ENCODE data around the gene ITGB2. TPM values are rescaled to one million over a fixed set of nuclear protein-coding genes. Genes with fewer than 3 reads are reported as not detected.
"Not testable (repeated sequence)": the region's sequence is repeated elsewhere in the genome, so short reads cannot be mapped to it uniquely, and the experiment has no call there.

Gene ITGB2
- total RNA-seq, 1 experiment from 2014 or later: 0.19 TPM

DNA sequence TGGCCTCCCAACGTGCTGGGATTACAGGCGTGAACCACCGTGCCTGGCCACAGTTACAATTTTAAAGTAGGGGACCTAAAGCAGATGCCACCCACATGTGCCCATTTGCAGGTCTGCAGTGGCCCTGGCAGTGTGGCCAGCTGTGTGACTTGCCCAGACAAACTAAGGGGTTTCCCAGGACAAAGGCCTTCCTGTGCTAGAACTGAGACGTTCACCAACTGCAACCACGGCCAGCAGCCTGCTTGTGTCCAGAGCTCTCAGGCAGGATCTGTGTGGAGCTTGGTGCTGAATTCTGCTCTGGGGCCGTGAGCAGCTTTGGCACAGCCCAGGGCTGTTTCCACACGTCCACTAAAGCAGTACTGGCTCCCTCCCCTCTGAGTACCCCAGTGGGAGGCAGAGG is 36.6 kb downstream of the ITGB2 start:
- no peak for DNase-seq (ENCODE audit: low spot score)

GRCh38 chr21:44883250-44883649 is 37.4 kb downstream of the ITGB2 start:
- no peak for DNase-seq (ENCODE audit: low spot score)

DNA sequence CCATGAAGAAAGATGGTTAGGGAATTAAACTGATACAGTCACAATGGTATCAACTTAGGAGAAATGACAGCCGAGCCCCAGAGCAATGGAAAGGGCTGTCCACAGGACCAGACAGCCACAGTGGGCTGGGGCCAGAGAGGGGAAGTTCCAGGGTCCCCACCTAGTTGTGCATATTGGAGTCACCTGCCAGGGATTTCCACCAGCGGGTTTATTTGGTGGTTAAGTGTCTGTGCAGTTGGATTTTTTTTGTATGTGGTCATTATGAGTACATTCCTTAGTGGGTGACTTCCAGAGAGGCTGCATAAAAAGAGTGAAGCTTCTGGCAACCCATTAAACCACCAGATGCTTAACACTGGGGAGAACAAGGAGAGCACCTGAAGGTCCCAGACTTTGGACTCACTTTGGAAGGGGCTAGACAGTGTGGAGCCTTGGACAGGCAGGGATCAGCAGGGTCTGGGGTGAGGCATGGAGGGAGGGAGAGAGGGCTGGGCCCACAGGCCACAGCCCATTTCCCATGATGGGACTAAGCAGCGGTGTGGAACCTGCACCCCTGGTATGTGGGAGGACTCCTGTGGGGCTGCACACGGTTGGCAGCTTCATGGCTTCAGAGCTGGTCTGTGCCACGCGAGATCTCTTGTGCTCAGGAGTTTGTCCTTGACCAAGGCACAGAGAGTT is 39.4 kb downstream of the ITGB2 start:
- peak; percentile 93 for DNase-seq (ENCODE audit: low spot score)

DNA sequence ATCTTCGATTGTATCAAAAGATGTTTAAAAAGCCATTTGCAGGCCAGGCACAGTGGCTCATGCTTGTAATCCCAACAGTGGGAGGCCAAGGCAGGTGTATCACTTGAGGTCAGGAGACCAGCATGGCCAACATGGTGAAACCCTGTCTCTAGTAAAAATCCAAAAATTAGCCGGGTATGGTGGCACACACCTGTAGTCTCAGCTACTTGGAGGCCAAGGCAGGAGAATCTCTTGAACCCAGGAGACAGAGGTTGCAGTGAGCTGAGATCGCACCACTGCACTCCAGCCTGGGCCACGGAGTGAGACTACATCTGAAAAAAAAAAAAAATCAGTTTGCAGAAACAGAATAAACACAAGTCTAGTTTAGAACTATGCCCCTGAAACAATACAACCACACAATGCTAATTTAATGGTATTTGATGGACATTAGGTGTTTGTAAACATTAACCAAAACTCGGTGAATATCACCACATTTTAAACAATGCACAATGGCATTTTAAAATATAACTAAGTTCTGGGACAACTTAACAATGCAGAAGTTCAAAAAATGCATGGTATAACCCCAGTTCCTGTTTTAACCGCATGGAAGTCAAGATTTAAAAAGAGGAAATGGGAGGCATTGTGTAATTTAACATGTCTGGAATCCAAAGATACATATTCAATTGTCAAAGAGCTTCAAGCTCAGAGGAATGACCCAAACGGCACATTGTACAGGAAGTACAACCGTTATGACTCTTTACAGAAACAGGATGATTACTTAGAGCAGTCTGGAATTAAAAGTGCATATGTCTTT is 40.1 kb downstream of the ITGB2 start:
- peak; percentile 79 for DNase-seq (ENCODE audit: low spot score)

- not testable (repeated sequence) for DNase-seq (ENCODE audit: low spot score)
These were observed 41.5 kb downstream of the ITGB2 start for GRCh38 chr21:44879238-44879637.

- DNase-seq (ENCODE audit: low spot score): peak; percentile 59
These were observed 42.4 kb downstream of the ITGB2 start for GRCh38 chr21:44878053-44878982.

DNA sequence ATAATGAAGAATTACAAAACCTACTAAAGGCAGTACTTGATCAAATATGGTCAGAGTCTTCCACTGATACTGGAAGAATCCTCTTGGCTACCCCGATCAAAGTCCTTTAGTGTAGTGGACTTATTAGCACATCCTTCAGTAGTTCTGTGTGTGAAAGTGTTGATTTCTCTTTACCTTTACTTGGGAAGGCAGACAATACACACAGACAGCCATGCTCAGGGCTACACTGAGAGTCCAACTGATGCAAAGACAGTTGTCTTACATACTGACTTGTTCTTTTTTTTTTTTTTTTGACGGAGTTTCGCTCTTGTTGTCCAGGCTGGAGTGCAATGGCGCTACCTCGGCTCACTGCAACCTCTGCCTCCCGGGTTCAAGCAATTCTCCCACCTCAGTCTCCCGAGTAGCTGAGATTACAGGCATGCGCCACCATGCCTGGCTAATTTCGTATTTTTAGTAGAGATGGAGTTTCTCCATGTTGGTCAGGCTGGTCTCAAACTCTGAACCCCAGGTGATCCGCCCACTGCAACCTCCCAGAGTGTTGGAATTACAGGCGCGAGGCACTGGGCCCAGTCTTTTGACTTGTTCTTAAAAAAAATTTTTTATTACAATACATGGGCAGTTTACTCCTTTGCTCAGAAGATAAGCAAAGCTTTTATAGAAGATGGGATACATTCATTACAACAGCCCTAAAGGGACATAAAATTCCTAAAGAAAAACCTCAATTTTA is 43.7 kb downstream of the ITGB2 start:
- DNase-seq (ENCODE audit: low spot score): no peak

DNA sequence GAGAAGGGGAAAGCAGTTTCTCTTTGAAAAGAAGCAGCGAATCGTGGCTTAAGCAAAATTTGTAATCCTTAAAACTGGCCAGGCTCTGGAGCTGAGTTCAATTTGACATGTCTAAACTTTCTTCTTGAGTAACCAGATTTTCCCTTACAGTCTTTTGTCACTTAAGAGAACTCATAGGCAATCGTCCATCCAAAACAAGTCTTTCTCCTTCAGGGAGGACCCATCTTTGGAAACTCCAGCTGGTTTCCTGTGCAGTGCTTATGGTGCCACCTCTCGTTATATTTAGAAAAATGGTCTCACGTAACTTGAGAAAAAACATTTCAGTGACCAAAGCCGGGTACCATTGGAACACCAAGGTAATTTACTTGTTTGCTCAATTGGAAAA is 45.4 kb downstream of the ITGB2 start:
- DNase-seq (ENCODE audit: low spot score): no peak

- no peak for DNase-seq (ENCODE audit: low spot score)
These were observed 46.0 kb downstream of the ITGB2 start for GRCh38 chr21:44874497-44875315.

- no peak for DNase-seq (ENCODE audit: low spot score)
These were observed 46.5 kb downstream of the ITGB2 start for GRCh38 chr21:44874240-44874496.

DNA sequence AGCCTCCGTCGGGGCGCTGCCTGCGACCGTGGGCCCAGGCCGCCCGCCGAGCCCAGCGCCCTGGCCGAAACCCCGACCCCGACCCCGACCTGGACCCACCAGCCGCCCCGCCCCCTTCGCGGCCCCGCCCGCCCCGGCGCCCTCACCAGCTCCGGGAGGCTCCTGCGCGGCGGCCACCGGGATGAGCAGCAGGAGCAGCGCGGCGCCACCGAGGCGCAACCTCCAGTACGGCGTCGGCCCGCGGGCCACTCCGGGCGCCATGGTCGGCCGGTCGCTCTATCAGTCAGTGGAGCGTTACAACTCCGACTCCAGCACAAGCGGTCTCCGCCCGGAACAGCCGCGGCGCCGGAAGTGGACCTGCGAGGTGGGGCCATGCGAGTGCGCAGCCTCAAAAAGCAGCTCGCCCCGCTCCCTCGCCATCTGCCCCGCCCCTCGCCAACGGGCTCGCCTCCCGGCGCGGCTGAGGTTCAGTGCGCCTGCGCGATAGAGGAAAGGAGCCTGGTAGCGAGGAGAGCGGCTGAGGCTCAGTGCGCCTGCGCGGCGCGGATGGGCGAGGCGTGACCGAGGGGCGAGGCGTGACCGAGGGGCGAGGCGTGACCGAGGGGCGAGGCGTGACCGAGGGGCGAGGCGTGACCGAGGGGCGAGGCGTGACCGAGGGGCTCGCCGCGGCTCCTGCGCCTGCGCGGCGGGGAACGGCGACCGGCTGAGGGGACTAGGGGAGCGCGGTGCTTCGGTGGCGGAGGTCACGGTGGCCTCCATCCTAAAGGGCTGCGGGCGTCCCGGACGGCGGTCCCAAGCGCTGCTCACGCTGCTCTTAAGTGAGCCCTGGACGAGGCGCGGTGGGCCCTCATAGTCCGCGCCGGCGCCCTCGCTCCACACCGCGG is 47.1 kb downstream of the ITGB2 start, which contains the start of gene PTTG1IP:
Gene PTTG1IP, minus strand, starts transcription at position 335 of the 884 bp plus-strand sequence. Its CDS starts 74 bp downstream, at position 261.
- peak; percentile 95 for DNase-seq (ENCODE audit: low spot score)

- DNase-seq (ENCODE audit: low spot score): no peak
These were observed 47.9 kb downstream of the ITGB2 start for GRCh38 chr21:44872649-44873355.

- no peak for DNase-seq (ENCODE audit: low spot score)
These were observed 48.4 kb downstream of the ITGB2 start for GRCh38 chr21:44872323-44872648.

- peak; percentile 57 for DNase-seq (ENCODE audit: low spot score)
These were observed 49.0 kb downstream of the ITGB2 start for GRCh38 chr21:44871576-44872269.

- DNase-seq (ENCODE audit: low spot score): no peak
These were observed 49.8 kb downstream of the ITGB2 start for GRCh38 chr21:44870748-44871495.

- peak; percentile 100 for DNase-seq (ENCODE audit: low spot score)
These were observed 50.6 kb downstream of the ITGB2 start for GRCh38 chr21:44869781-44870747.

- DNase-seq (ENCODE audit: low spot score): no peak
These were observed 52.0 kb downstream of the ITGB2 start for GRCh38 chr21:44868707-44869106.

Measured in A172 (cell line).